Measurements from ENCODE around the gene PLCD1.

The PLCD1 gene

DNA sequence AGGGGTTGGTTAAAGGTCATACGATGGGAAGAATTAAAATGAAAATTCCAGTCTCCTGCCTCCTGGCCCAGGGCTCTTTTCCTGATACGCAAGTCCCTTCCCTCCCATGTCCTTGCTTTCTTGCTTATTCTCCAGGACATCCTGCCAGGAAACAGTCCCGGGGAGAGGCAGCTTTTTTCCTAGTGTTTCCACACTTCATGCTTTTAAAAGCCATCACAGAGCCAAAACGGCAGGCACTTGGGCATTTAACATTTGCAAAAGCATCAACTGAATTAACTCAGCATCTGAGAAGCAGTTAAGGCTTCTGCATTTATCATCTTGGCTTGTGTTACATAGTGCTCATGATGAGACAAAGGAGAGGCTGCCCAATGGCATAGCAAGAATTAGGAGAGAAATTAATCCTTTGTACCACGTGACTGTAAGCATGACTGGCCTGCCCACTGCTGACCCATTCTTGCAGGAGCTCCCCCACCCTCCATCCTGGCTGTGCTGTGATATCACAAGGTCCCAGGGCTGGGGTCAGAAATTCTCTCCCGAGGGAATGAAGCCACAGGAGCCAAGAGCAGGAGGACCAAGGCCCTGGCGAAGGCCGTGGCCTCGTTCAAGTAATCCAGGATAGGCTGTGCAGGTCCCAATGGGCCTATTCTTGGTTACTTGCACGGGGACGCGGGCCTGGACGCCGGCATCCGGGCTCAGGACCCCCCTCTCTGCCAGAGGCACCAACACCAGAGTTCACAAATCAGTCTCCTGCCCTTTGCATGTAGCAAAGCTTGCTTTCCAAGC lies 60.4 kb downstream of the PLCD1 start:
- H3K4me3 Mint-ChIP-seq, result no peak overlapping the region
- H3K9me3 Mint-ChIP-seq, result no peaks in the 10 kb centered on the region
- H3K4me1 Mint-ChIP-seq, result peaks cover 0 to 2% of the 10 kb centered on the region in 2 donors
- DNase-seq (no peak), ATAC-seq (replicated peaks) (no peak)
- no peaks in the 10 kb centered on the region for H3K27me3 Mint-ChIP-seq
- H3K27ac Mint-ChIP-seq, result no peak overlapping the region
- no peaks in the 10 kb centered on the region for H3K36me3 Mint-ChIP-seq

- H3K27ac Mint-ChIP-seq, result no peak overlapping the region
- no peaks in the 10 kb centered on the region for H3K27me3 Mint-ChIP-seq
- H3K4me3 Mint-ChIP-seq, result no peak overlapping the region
- no peaks in the 10 kb centered on the region for H3K9me3 Mint-ChIP-seq
- ATAC-seq (replicated peaks) (no peak), DNase-seq (no peak)
- peaks cover 0 to 2% of the 10 kb centered on the region in 2 donors for H3K4me1 Mint-ChIP-seq
- no peaks in the 10 kb centered on the region for H3K36me3 Mint-ChIP-seq
These were observed 61.2 kb downstream of the PLCD1 start for GRCh38 chr3:37968199-37968598.

GRCh38 chr3:37967260-37967881 lies 62.1 kb downstream of the PLCD1 start:
- Mint-ChIP-seq H3K4me3 (no peak overlapping the region), H3K27me3 (no peaks in the 10 kb centered on the region), H3K36me3 (no peaks in the 10 kb centered on the region), H3K27ac (no peak overlapping the region), H3K4me1 (peaks cover 0 to 2% of the 10 kb centered on the region in 2 donors), H3K9me3 (no peaks in the 10 kb centered on the region)
- ATAC-seq (replicated peaks), result peak; percentile 82 to 92
- peak; percentile 33 for DNase-seq

DNA sequence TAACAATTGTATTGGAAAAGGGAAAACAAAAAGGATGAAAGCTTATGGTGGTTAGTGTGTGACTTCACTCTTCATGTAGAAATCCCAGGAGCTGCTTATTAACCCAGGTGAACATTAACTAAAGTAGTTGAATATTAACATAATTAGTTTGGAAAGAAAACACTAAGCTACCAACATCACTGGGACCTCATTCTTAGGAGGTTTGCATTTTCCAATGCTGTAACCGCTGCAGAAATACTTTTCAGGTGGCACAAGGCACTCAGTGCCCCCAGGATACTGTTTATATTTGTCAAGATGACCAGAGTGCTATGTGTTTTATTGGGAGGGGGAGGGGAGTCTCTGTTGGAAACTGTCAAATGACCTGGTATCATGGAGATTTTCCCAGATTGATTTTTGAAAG lies 64.7 kb downstream of the PLCD1 start:
- ATAC-seq (replicated peaks) (no peak), DNase-seq (no peak)
- Mint-ChIP-seq H3K9me3 (no peaks in the 10 kb centered on the region), H3K36me3 (no peaks in the 10 kb centered on the region), H3K27ac (no peak overlapping the region), H3K27me3 (no peaks in the 10 kb centered on the region), H3K4me1 (no peaks in the 10 kb centered on the region), H3K4me3 (no peak overlapping the region)

- Mint-ChIP-seq H3K36me3 (no peaks in the 10 kb centered on the region), H3K9me3 (no peaks in the 10 kb centered on the region), H3K27me3 (no peaks in the 10 kb centered on the region), H3K4me3 (no peak overlapping the region), H3K27ac (no peak overlapping the region), H3K4me1 (no peaks in the 10 kb centered on the region)
- DNase-seq, result no peak
- ATAC-seq (replicated peaks), result no peak
These were observed 65.3 kb downstream of the PLCD1 start for GRCh38 chr3:37964146-37964545.

- no peak for DNase-seq
- Mint-ChIP-seq H3K4me3 (no peak overlapping the region), H3K27ac (no peak overlapping the region), H3K4me1 (no peaks in the 10 kb centered on the region), H3K36me3 (no peaks in the 10 kb centered on the region), H3K9me3 (no peaks in the 10 kb centered on the region), H3K27me3 (no peaks in the 10 kb centered on the region)
- ATAC-seq (replicated peaks), result no peak
These were observed 65.8 kb downstream of the PLCD1 start for GRCh38 chr3:37963635-37964034.

DNA sequence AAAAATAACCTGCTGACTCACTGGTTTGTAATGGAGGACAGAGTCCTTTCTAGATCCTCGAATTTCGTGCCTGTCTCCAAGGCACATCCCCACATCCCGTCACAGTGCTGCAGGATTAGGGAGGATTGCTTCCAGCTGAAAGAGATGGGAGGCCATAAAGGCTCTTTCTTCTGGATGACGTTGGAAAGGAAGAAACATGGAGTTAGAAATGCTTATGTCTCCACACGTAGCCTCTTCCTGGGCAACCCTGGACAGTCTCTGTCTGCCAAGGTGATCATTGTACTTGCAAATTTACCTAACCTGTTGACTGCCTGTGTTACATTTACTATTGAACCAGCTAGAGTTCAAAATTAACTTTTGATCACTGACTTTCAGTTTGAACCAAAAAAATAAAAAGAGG lies 66.4 kb downstream of the PLCD1 start:
- ATAC-seq (replicated peaks), result no peak
- no peaks in the 10 kb centered on the region for H3K9me3 Mint-ChIP-seq

DNA sequence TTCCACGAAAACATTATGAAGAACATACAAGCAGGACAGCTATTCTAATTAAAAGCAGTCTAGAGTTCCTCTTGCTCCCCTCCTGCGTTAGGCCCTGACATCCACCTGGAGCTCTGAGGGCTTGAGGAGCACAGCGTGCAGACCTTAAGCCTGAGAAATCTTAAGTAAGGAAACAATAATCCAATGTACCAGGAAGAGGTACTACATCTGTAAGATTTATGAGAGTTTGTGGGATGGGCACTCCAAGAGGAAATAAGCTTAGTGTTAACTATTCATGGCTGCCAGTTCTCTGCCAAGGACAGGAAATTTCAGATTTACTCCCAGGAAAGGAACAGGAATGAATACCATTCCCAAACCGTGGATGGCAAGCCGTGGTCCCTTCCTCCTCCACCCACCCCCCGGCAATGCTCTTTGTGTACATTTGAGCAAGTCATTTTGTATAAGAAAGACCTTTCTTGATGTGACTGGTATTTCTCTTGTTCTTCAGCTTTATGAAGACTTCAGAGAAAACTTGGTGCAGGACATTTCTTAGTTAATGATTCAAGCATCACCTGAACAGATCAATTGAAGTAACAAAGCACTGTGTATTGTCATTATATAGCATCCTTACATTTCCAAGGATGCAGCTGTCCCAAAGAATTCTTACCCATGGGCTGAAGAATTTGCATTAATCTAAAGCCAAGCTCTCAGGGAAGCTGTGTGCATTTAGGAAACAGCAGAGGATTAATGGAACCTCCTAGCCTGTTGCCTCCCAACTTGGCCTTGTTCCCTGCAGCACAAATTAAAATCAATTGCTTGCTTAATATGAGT lies 67.6 kb downstream of the PLCD1 start:
- ATAC-seq (replicated peaks), result no peak
- no peak overlapping the region for H3K4me3 Mint-ChIP-seq
- H3K4me1 Mint-ChIP-seq, result peaks cover 7 to 10% of the 10 kb centered on the region in 2 donors
- H3K9me3 Mint-ChIP-seq, result no peaks in the 10 kb centered on the region
- H3K27me3 Mint-ChIP-seq, result no peaks in the 10 kb centered on the region
- no peaks in the 10 kb centered on the region for H3K36me3 Mint-ChIP-seq
- no peak overlapping the region for H3K27ac Mint-ChIP-seq
- DNase-seq, result no peak

More for the DNA sequence above, 66.4 kb downstream of the PLCD1 start:
- Mint-ChIP-seq H3K4me3 (no peak overlapping the region), H3K4me1 (no peaks in the 10 kb centered on the region), H3K36me3 (no peaks in the 10 kb centered on the region), H3K27me3 (no peaks in the 10 kb centered on the region), H3K27ac (no peak overlapping the region)
- DNase-seq, result no peak

DNA sequence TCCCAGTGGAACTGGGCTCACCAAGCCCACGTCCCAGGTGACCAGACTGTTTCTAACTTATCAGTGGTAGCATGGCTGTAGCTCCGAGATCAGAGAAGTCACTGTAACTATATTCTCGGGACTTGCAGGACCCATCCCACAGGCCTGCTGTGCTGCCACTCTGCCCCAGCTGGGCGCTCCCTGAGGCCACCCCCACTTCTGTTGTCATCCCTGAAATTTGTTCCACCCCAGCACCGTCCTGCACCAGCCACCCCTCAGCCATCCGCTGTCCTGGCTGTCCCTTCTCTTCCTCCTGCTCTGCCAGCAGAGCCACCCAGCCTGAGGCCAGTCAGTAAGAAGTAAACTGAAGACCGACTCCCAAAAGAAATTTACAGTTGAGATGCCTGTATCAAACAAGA lies 71.9 kb downstream of the PLCD1 start:
- peaks cover 11 to 22% of the 10 kb centered on the region in 2 donors for H3K4me1 Mint-ChIP-seq
- peak overlapping the region; percentile 91 for H3K27ac Mint-ChIP-seq
- no peaks in the 10 kb centered on the region for H3K27me3 Mint-ChIP-seq
- H3K36me3 Mint-ChIP-seq, result no peaks in the 10 kb centered on the region
- DNase-seq, result no peak
- no peak overlapping the region for H3K4me3 Mint-ChIP-seq
- peak in 1 of 2 donors; percentile 44 for ATAC-seq (replicated peaks)
- peaks cover 0 to 3% of the 10 kb centered on the region in 2 donors for H3K9me3 Mint-ChIP-seq
